Effector CD4-positive, alpha-beta T cell (primary cell): ENCODE results near the gene LRBA.
"Not testable (repeated sequence)": the region's sequence is repeated elsewhere in the genome, so short reads cannot be mapped to it uniquely, and the experiment has no call there.

Source experiments
- DNase-seq: peaks from one replicate; pipeline ENCODE4 v3.0.0-alpha.2; 2020

The LRBA gene

DNA sequence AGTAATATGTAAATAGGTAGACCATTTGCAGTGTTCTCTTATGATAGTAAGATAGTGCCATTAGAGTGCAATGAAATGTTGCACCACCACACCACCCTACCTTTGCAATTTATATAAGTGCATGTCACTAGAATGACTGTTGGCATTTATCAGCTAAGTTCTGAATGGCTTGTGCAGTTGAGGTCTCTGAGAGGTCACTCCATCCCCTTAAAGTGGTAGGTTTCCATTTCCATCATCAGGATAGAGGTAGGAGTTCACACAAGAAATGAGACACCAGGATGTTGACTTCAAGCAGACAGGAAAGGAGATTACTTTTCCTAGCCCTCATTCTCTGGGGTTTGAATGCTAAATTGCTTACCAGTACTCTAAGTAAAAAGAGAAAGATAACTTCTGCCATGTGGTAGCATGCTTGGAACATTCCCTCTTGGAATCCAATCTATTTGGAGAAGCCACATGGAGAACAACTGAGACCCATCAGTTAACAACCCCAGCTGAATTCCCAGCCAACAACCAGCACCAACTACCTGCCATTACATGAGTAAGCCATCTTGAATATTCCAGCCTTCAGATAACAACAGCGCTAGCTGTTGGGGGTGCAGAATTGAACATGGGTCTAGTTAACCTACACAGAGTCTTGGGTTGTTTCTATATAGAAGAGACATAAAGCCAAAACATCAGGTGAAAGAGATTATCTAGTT, 6.7 kb upstream of the LRBA start:
- DNase-seq, result no peak

GRCh38 chr4:151015459-151016347, 619 bp upstream of the LRBA start:
- DNase-seq, result peak; percentile 72

- DNase-seq, result no peak
Measured at GRCh38 chr4:151013944-151014343, 1.1 kb downstream of the LRBA start.

DNA sequence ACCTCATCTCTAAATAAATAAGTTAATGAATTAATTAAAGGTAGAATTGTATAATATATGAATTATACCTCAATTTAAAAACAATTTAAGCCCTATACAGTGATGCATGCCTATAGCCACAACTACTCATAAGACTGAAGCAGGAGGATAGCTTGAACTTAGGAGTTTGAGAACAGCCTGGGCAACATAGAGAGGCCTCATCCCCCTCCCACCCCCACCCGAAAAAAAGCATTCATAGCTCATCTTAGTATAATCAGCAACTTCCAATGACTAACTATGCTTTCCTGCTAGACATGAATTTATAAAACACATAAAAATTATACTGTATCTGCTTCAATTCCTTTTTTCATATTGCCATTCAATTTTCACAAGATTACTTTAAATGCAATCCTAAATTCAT, 1.6 kb downstream of the LRBA start:
- DNase-seq, result no peak

DNA sequence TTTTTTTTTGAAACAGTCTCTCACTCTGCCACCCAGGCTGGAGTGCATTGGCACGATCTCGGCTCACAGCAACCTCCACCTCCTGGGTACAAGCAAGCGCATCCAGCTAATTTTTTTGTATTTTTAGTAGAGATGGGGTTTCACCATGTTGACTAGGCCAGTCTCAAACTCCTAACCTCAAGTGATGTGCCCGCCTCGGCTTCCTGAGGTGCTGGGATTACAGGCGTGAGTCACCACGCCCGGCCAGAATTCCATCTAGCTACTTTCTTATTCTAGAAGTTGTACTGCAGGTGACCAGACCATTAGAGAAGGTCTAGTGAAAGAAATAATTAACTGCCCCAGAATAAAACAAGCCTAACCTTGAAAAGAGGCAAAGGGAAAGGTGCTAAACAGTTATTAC, 2.3 kb downstream of the LRBA start:
- no peak for DNase-seq

- DNase-seq, result no peak
Measured at GRCh38 chr4:151012376-151012775, 2.7 kb downstream of the LRBA start.

GRCh38 chr4:151004222-151004621, 10.9 kb downstream of the LRBA start:
- DNase-seq, result no peak

- no peak for DNase-seq
Measured at GRCh38 chr4:151000747-151001429, 14.2 kb downstream of the LRBA start.

DNA sequence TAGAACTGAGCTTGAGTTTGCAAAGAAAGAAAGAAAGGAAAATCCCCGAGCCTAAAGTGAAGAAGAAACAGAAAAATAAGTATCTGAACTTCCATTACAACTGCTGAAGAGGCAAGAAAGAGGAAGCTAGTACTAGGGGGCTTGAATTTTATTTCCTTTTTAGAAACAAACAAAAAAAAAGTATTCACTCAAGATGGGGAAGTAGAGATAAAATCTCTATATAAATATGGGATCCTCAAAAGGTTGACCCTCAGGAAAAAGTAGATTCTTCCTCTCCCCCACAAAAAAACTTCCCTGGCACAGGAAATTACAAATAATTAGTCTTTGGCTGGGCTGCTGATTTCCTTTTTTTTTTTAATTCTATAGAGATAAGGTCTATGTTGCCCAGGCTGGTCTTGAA, 16.0 kb downstream of the LRBA start:
- no peak for DNase-seq

GRCh38 chr4:150997141-150997540, 17.9 kb downstream of the LRBA start:
- DNase-seq, result no peak

DNA sequence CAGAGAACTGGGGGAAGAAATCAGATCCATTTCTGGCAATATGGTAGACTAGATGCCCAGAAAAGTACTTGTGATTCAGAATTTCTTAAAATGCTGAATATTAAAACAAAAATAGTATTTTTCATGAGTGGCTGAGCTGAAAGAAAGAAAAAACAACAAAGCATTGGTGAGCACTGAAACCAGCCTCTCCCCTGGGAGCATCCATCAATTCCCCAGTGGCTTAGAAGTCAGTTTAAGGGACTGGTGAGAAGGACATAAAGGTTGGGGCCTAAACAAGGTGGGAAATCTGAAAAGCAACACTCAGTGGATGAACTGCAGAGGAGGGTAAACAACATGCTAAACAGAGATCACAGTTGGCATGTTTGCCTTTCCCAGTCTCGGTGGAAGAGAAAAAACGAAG, 20.4 kb downstream of the LRBA start:
- DNase-seq, result no peak

GRCh38 chr4:150993577-150993976, 21.5 kb downstream of the LRBA start:
- DNase-seq, result not testable (repeated sequence)

GRCh38 chr4:150990993-150991392, 24.1 kb downstream of the LRBA start:
- no peak for DNase-seq

DNA sequence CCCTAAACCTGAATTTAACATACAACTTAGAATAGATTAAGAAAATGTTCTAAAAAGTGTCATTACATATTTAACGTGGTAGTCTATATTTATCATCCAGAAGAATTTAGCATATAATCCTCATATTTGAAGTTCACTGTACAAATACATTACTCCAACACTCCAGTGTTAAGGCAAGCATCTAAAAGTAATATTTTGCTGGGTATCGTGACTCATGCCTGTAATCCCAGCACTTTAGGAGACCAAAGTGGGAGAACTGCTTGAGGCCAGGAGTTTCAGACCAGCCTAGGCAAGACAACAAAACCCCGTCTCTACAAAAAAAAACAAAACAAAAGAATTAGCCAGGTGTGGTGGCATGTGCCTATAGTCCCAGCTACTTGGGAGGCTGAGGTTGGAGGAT, 24.8 kb downstream of the LRBA start:
- no peak for DNase-seq

DNA sequence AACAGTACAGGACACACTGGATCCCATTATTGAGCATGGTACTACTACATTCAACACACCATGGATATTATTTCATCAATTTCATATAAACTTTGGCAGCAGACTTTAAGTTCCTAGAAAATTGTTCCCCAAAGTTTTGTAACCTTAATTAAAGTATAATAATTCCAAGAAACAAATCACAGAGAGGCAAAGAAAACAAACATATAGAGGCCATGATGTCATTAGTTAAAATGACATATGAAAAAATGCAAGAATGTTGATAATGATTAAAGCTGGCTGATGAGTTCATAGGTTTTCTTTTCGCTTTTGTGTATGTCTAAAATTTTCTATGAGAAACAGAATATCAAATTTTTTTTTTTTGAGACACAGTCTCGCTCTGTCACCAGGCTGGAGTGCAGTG, 26.8 kb downstream of the LRBA start:
- no peak for DNase-seq

DNA sequence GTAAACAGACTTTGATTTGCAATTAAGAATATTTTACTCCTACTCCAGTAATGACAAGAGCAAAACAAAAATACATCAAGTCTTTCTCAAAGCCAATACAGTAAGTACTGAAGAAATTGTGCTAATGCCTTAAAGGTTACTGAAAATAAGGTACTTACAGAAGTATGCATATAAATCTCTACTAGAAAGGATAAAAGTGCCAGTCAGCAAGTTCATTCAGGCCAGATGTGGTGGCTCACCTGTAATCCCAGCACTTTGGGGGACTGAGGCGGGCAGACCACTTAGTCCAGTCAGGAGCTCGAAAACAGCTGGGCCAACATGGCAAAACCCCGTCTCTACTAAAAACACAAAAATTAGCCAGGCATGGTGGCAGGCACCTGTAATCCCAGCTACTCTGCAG, 27.9 kb downstream of the LRBA start:
- DNase-seq, result no peak

GRCh38 chr4:150986085-150986484, 29.0 kb downstream of the LRBA start:
- DNase-seq, result no peak

DNA sequence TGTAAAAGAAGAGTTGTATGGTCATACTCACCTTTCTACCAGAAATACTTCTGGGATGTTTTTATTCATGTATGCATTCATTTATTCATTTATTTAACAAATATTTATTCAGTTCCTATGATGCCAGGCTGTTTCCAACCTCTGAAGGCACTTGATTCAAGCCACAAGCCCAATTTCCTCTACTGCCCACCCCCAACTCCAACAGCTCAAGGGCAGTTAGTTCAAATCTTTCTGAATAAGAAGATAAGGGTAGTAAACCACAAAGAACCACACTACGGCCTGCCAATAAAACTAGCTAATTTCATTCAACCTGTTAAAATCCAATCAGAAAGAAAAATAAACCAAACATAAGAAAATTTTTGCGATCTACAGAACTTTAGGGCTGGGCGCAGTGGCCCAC, 31.2 kb downstream of the LRBA start:
- DNase-seq, result no peak

- no peak for DNase-seq
Measured at GRCh38 chr4:150982557-150983233, 32.4 kb downstream of the LRBA start.

- no peak for DNase-seq
Measured at GRCh38 chr4:150978738-150979575, 36.1 kb downstream of the LRBA start.

DNA sequence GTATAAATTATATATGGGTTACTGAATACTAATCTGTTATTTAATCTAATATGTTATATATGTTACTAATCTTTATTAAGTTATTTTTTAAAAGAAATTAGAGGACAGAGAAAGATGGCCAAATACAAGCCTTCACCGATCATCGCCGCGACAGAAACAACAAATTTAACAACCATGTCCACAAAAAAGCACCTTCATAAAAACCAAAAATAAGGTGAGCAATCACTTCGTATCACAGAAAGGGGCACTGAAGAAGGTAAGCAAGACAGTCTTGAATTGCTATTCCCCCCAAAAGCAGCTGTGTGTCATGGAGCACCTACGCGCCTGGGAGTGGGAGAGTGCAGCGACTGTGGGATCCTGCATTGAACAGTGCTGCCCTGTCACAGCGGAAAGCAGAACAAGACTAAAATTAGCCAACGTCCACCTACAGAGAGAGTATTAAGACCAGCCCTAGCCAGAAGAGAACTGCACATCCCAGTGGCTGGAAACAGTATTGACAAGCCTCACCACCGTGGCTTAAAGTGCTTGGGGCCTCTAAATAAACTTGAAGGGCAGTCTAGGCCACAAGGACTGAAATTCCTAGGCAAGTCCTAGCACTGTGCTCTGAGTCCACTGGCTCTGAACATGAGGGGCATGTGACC, 38.5 kb downstream of the LRBA start:
- no peak for DNase-seq

GRCh38 chr4:150974750-150975149, 40.3 kb downstream of the LRBA start:
- DNase-seq, result no peak
